K562 (cell line): ENCODE results near the gene ZNF467. TPM values are rescaled to one million over a fixed set of nuclear protein-coding genes. Genes with fewer than 3 reads are reported as not detected.
A peak's percentile ranks its signal among the peaks of the same experiment; 100 is the strongest.

ENCODE experiments used
- FOXA3 ChIP-seq, 2 experiments: fragments of 450-650 bp in 1 of 2; sonication (generic) in 1 of 2; formaldehyde crosslinking; IDR thresholded peaks in 1 of 2; conservative IDR thresholded peaks in 1 of 2; 2 replicates each; pipeline versions ENCODE4 v1.4.0 to v1.8.0; 2020 to 2022; ENCODE audit warnings: mild to moderate bottlenecking in 2 of 2, missing genetic modification reagents in 1 of 2
- ZEB2 ChIP-seq: fragments of 450-650 bp; IDR thresholded peaks from 2 replicates; pipeline ENCODE4 v1.6.1; 2016
- polyA plus RNA-seq, 8 experiments: library from polyadenylated mRNA; depleted of rRNA in 4 of 8; stranded (reverse) in 5 of 8; unstranded in 3 of 8; fragments of >200 nt; fragmentation: Nextera tagmentation in 2 of 8; fragmentation: Illumina TruSeq in 1 of 8; extraction: Ambion mirVana in 2 of 8; extraction: Trizol in 1 of 8; gene quantifications; 2 replicates each; pipeline versions ENCODE4 v1.2.1 to v1.2.3, GENCODE V29; 2011 to 2014; ENCODE audit warnings: inconsistent platforms in 1 of 8, missing spikeins in 1 of 8
- total RNA-seq, 7 experiments: library from RNA; depleted of rRNA in 6 of 7; stranded (reverse); fragments of >200 nt in 6 of 7; fragmentation: Illumina TruSeq in 2 of 7; extraction: Trizol in 2 of 7; gene quantifications; 2 replicates each; pipeline versions ENCODE4 v1.2.1 to v1.2.3, GENCODE V29; 2011 to 2021; ENCODE audit warnings: low replicate concordance in 1 of 7
- TF ChIP-seq, protein P1 (sequence below), 2 experiments: fragments of 450-650 bp in 1 of 2; sonication (generic) in 1 of 2; formaldehyde crosslinking in 1 of 2; IDR thresholded peaks; 2 replicates each; pipeline versions ENCODE4 v1.7.1 to v1.9.0; 2016 to 2022; ENCODE audit warnings: inconsistent platforms in 1 of 2, mild to moderate bottlenecking in 1 of 2, missing genetic modification reagents in 1 of 2

The ZNF467 gene
- total and polyA plus RNA-seq, 9 of the 15 experiments (the other 6 are each of a cell fraction or from before 2014, with no cell fraction given) = 0.32 to 14.2 (median 1.7) TPM

DNA sequence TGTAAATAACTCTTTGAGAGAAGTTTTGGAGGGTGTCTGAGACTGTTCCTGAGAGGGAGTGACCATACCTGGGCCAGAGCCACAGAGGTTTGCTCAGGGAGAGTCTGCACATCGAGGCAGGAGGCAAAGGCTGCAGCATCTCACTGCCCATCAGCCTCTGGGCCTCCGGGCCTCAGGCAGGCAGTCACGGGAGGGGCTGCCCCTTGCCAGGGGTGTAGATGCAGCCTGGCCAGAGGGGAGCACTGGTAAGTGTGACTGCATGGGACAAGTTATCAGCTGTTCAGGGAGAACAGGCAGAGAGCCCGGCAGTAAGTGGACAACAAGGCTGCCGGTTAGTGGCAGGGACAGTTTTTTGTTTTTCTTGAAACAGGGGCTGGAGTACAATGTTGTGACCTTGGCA is 55.9 kb downstream of the ZNF467 start (continued):
- TF ChIP-seq, protein P1, sequence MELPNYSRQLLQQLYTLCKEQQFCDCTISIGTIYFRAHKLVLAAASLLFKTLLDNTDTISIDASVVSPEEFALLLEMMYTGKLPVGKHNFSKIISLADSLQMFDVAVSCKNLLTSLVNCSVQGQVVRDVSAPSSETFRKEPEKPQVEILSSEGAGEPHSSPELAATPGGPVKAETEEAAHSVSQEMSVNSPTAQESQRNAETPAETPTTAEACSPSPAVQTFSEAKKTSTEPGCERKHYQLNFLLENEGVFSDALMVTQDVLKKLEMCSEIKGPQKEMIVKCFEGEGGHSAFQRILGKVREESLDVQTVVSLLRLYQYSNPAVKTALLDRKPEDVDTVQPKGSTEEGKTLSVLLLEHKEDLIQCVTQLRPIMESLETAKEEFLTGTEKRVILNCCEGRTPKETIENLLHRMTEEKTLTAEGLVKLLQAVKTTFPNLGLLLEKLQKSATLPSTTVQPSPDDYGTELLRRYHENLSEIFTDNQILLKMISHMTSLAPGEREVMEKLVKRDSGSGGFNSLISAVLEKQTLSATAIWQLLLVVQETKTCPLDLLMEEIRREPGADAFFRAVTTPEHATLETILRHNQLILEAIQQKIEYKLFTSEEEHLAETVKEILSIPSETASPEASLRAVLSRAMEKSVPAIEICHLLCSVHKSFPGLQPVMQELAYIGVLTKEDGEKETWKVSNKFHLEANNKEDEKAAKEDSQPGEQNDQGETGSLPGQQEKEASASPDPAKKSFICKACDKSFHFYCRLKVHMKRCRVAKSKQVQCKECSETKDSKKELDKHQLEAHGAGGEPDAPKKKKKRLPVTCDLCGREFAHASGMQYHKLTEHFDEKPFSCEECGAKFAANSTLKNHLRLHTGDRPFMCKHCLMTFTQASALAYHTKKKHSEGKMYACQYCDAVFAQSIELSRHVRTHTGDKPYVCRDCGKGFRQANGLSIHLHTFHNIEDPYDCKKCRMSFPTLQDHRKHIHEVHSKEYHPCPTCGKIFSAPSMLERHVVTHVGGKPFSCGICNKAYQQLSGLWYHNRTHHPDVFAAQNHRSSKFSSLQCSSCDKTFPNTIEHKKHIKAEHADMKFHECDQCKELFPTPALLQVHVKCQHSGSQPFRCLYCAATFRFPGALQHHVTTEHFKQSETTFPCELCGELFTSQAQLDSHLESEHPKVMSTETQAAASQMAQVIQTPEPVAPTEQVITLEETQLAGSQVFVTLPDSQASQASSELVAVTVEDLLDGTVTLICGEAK (IDR thresholded peaks at IDR 0.05) = no peak
- TF ChIP-seq, protein P1 (CRISPR knock-in tag; IDR thresholded peaks at IDR 0.05) = 0 out of 2 replicates have a peak, but pooled peaks have one; percentile 16
- 0 out of 4 replicates have a peak, but pooled peaks of 1 of the 2 experiments have one; percentile 31 for TF ChIP-seq FOXA3 (CRISPR knock-in tag; conservative IDR thresholded peaks at IDR 0.05 in 1 of 2, IDR thresholded peaks at IDR 0.05 in 1 of 2)
- no peak for TF ChIP-seq ZEB2
